Thyroid gland (tissue), 4 donors: ENCODE data around the gene CCDC78. TPM values are rescaled to one million over a fixed set of nuclear protein-coding genes. Genes with fewer than 3 reads are reported as not detected.
"Not testable (repeated sequence)": the region's sequence is repeated elsewhere in the genome, so short reads cannot be mapped to it uniquely, and the experiment has no call there.

ENCODE experiments used
- DNase-seq, 2 donors: peaks; one replicate each; pipeline ENCODE4 v3.0.0-alpha.2; 2019
- H3K27ac ChIP-seq, 3 donors: fragments of 200-600 bp; sonication (generic); 1 replicate in 2 of 3; 2 replicates in 1 of 3; pipeline ENCODE4 v1.5.1; 2016 to 2019; ENCODE audit warnings: mild to moderate bottlenecking in 1 of 3, moderate library complexity in 1 of 3
- H3K27me3 ChIP-seq: fragments of 200-600 bp; sonication (generic); one replicate; pipeline ENCODE4 v1.5.1; 2019
- H3K36me3 ChIP-seq, 2 donors: fragments of 200-600 bp; sonication (generic); one replicate each; pipeline ENCODE4 v1.5.1; 2016 to 2019
- H3K4me1 ChIP-seq, 2 donors: fragments of 200-600 bp; sonication (generic); one replicate each; pipeline ENCODE4 v1.5.1; 2017 to 2019
- H3K4me3 ChIP-seq, 3 donors: fragments of 200-600 bp; sonication (generic); replicated peaks in 1 of 3; 1 replicate in 2 of 3; 2 replicates in 1 of 3; pipeline ENCODE4 v1.5.1; 2016; ENCODE audit warnings: mild to moderate bottlenecking in 1 of 3
- H3K9me3 ChIP-seq: fragments of 200-600 bp; sonication (generic); one replicate; pipeline ENCODE4 v1.5.1; 2017
- POLR2A ChIP-seq, 2 donors: fragments of 450-650 bp; IDR thresholded peaks; one replicate each; pipeline ENCODE4 v1.6.1; 2017; ENCODE audit warnings: antibody characterized with exemption in 2 of 2, mild to moderate bottlenecking in 2 of 2, moderate library complexity in 1 of 2
- WGBS, 2 donors: methylation state at CpG; one replicate each; pipeline ENCODE4 v1.1.5; 2017; 5-methylcytosine and 5-hydroxymethylcytosine counted together
- intact Hi-C: fragments of 100-400 bp; cut with DNase I; formaldehyde crosslinking; loops from one replicate; pipeline ENCODE4 v1.15.1; 2023
- total RNA-seq, 4 donors: library from RNA; depleted of rRNA; stranded (reverse); fragments of >200 nt; gene quantifications; one replicate each; pipeline ENCODE4 v1.2.3, GENCODE V29; 2016
- TF ChIP-seq, protein P1 (sequence below), 6 experiments: fragments of 200-600 bp in 3 of 6; fragments of 450-650 bp in 3 of 6; sonication (generic) in 3 of 6; IDR thresholded peaks; one replicate each; pipeline ENCODE4 v1.5.1; 2016 to 2019; ENCODE audit warnings: antibody characterized with exemption in 6 of 6, mild to moderate bottlenecking in 2 of 6, inconsistent platforms in 1 of 6, moderate library complexity in 1 of 6

The CCDC78 gene
- total RNA-seq, 4 donors from 2014 or later, result 0.27 TPM; not detected in 3

DNA sequence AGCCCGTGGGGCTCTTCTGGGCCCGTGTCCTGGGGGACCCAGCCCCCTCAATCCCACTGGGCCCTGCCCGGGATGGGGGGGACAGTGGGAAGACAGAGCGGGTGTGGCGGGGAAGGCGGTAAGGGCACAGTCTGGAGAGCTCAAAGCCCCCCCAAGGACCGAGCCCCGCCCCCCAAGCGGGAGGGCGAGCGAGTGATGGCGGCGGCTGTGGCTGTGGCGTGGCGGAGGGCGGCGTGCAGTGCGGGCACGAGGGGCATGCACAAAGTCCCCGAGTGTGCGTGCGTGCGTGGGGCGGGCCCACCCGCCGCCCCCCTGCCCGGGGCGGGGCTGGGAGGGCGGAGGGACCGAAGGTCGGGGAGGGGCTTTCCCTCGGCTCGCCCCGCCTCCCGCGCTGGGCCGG, 32.5 kb downstream of the CCDC78 start:
- TF ChIP-seq POLR2A (IDR thresholded peaks at IDR 0.05), result no peak
- TF ChIP-seq, protein P1, sequence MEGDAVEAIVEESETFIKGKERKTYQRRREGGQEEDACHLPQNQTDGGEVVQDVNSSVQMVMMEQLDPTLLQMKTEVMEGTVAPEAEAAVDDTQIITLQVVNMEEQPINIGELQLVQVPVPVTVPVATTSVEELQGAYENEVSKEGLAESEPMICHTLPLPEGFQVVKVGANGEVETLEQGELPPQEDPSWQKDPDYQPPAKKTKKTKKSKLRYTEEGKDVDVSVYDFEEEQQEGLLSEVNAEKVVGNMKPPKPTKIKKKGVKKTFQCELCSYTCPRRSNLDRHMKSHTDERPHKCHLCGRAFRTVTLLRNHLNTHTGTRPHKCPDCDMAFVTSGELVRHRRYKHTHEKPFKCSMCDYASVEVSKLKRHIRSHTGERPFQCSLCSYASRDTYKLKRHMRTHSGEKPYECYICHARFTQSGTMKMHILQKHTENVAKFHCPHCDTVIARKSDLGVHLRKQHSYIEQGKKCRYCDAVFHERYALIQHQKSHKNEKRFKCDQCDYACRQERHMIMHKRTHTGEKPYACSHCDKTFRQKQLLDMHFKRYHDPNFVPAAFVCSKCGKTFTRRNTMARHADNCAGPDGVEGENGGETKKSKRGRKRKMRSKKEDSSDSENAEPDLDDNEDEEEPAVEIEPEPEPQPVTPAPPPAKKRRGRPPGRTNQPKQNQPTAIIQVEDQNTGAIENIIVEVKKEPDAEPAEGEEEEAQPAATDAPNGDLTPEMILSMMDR (IDR thresholded peaks at IDR 0.05), result no peak
- Histone ChIP-seq H3K9me3 (no peaks in the 10 kb centered on the region), H3K4me3 (no peak overlapping the region), H3K27me3 (no peaks in the 10 kb centered on the region), H3K27ac (no peak overlapping the region), H3K4me1 (peaks cover 28 to 40% of the 10 kb centered on the region in 2 donors), H3K36me3 (no peaks in the 10 kb centered on the region)
- DNase-seq, result no peak
- 45% methylated on average over 16 of the region's 37 CpGs; no CpG with 5 or more reads in 1 of the 2 donors for WGBS, 2 donors
- intact Hi-C loops, result no loop called here

DNA sequence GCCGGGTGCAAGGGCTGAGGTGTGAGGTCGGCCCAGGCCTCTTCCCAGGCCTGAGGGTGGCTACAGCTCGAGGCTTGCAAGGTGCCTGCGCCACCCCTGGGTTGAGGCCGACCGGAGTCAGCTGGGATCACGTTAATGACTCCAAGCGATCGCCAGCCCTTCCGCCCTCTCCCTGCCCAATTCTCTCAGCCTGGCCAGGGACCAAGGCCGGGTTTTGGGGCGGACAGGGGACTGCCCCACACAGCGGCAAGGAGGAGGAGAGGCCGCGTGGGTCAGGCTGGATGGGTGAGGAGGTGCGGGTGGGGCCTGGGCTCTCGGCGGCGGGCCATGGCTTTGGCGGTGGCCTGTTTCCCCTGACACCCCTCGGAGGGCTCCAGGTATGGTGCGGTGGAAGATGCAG, 32.9 kb downstream of the CCDC78 start:
- no peak overlapping the region for H3K27ac ChIP-seq
- no peaks in the 10 kb centered on the region for H3K36me3 ChIP-seq
- H3K9me3 ChIP-seq, result no peaks in the 10 kb centered on the region
- intact Hi-C loops, result no loop called here
- TF ChIP-seq POLR2A (IDR thresholded peaks at IDR 0.05), result no peak
- TF ChIP-seq, protein P1 (IDR thresholded peaks at IDR 0.05), result no peak
- H3K4me1 ChIP-seq, result peaks cover 28 to 41% of the 10 kb centered on the region in 2 donors
- no peaks in the 10 kb centered on the region for H3K27me3 ChIP-seq
- 67% methylated on average over 13 of the region's 22 CpGs; no CpG with 5 or more reads in 1 of the 2 donors for WGBS, 2 donors
- no peak overlapping the region for H3K4me3 ChIP-seq
- no peak for DNase-seq

DNA sequence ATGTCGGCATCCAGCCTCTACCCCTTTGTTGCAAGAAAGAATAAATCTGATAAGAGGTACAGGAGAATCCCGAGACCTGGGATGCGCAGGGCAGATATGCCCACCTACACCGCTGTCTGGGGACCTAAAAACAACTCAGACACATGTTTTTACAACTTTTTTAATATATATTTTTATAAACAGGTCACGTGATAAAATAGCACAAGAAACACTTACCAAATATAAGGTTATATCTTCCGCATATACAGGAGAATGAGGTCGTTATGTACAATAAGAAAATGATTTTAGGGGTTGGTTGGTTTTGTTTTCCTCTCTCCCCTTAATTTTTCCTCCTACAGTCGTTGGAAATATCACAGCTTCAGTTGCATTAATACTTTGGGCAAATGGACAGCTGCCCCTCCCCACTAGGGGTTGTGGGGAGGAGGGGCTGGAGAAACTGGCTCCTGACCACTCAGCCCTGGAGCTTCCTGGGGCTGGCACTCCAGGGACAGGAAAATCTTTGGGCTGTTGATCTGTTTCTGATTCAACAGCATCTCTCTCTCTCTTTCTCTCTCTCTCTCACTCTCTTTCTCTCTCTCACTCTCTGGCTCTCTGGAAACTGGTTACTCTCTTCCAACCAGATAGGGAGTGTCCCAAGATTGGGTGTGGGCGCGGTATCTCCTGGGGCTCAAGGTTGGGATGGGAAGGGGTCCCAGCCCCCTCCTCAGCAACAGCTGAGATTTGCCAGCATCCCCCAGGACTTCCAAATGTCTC, 33.7 kb downstream of the CCDC78 start:
- Histone ChIP-seq H3K9me3 (no peaks in the 10 kb centered on the region), H3K4me1 (peaks cover 28 to 41% of the 10 kb centered on the region in 2 donors), H3K36me3 (no peaks in the 10 kb centered on the region), H3K27me3 (no peaks in the 10 kb centered on the region), H3K27ac (no peak overlapping the region), H3K4me3 (no peak overlapping the region)
- no peak for DNase-seq
- TF ChIP-seq, protein P1 (IDR thresholded peaks at IDR 0.05), result no peak
- TF ChIP-seq POLR2A (IDR thresholded peaks at IDR 0.05), result no peak
- intact Hi-C loops, result no loop called here
- WGBS, 2 donors, result 64 to 72% methylated on average over 10 of the region's 10 CpGs

DNA sequence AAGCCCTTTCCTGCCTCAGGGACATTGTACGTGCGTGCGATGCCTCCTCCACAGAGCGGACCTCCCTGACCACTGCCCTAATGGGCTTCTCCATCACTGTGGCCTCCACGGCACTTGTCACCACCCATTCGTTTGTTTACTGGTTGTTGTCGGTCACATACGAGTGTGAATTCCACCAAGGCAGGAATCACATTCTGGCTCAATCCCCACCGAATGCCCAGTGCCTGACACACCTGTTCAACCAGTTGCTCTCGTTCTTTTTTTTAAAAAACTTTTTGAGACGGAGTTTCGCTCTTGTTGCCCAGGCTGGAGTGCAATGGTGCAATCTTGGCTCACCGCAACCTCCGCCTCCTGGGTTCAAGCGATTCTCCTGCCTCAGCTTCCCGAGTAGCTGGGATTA, 35.0 kb downstream of the CCDC78 start:
- peaks cover 28 to 40% of the 10 kb centered on the region in 2 donors for H3K4me1 ChIP-seq
- H3K36me3 ChIP-seq, intact Hi-C loops, H3K27me3 ChIP-seq, H3K27ac ChIP-seq, DNase-seq, H3K4me3 ChIP-seq, H3K9me3 ChIP-seq: not testable (repeated sequence)
- 88 to 90% methylated on average over 16 of the region's 16 CpGs for WGBS, 2 donors

DNA sequence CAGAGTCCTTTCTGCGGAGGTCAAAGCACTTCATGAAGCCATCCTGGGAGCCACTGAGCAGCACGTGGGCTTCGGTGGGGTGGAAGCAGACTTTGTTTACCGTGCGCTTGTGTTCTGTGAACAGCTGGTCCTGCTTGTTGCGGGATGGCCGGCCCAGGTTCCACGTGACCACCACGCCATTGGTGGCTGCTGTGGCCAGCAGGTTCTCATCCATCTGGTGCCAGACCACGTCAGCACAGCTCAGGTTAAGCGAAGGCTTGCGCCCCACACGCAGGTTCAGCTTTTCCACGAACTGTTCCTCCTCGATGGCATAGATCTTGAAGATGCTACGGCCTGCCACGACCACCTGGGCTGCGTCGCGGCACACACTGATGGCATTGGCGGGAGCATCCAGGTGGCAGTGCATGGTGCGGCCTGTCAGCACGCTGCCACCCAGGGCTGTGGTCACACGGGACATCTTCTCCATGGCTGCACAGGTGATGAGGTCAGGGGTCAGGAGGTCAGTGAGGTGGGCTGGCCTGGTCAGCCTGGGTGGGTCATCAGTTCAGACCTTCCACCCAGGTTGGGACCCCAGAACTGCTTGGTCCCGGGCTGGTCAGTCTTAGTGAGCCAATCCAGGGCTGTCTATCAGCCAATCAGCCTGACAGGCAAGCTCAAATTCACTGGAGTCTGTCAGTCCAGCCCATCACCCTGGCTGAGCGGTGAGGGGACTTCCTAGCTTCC, 36.9 kb downstream of the CCDC78 start:
- DNase-seq, result no peak
- Histone ChIP-seq H3K9me3 (no peaks in the 10 kb centered on the region), H3K27me3 (no peaks in the 10 kb centered on the region), H3K27ac (peak overlapping the region in 2 of 3 donors; percentile 64 to 65), H3K36me3 (peaks cover 4 to 7% of the 10 kb centered on the region in 2 donors), H3K4me3 (peak overlapping the region; percentile 26 to 92 (median 84)), H3K4me1 (peaks cover 21 to 36% of the 10 kb centered on the region in 2 donors)
- WGBS, 2 donors, result 87 to 91% methylated on average over 22 of the region's 26 CpGs
- TF ChIP-seq, protein P1 (IDR thresholded peaks at IDR 0.05), result no peak
- TF ChIP-seq POLR2A (IDR thresholded peaks at IDR 0.05), result no peak
- intact Hi-C loops, result no loop called here
